Thoracic aorta (tissue), 2 donors: ENCODE data around the gene NOP16. TPM values are rescaled to one million over a fixed set of nuclear protein-coding genes. Genes with fewer than 3 reads are reported as not detected.

Experiments
- ATAC-seq: fragments of 150-250 bp; one replicate; pipeline ENCODE4 v1.8.0; 2017; ENCODE audit warnings: low read depth; ENCODE audit not compliant: insufficient number of reproducible peaks, low FRiP score
- DNase-seq: peaks from one replicate; pipeline ENCODE4 v3.0.0-alpha.2; 2020; ENCODE audit warnings: low spot score
- H3K27ac ChIP-seq, 2 donors: fragments of 200-600 bp; sonication (generic); 1 replicate in 1 of 2; 2 replicates in 1 of 2; pipeline ENCODE4 v1.5.1; 2016; ENCODE audit warnings: mild to moderate bottlenecking in 2 of 2, moderate library complexity in 2 of 2
- H3K27me3 ChIP-seq: fragments of 200-600 bp; sonication (generic); replicated peaks from 2 replicates; pipeline ENCODE4 v1.6.0; 2016; ENCODE audit warnings: mild to moderate bottlenecking; ENCODE audit not compliant: insufficient read depth
- H3K36me3 ChIP-seq: fragments of 200-600 bp; sonication (generic); one replicate; pipeline ENCODE4 v1.5.1; 2016
- H3K4me1 ChIP-seq, 2 donors: fragments of 200-600 bp; sonication (generic); 1 replicate in 1 of 2; 2 replicates in 1 of 2; pipeline versions ENCODE4 v1.5.1 to v1.6.0; 2016; ENCODE audit warnings: low read depth in 2 of 2, mild to moderate bottlenecking in 1 of 2; ENCODE audit not compliant: control insufficient read depth in 1 of 2
- H3K4me3 ChIP-seq: fragments of 200-600 bp; sonication (generic); 2 replicates; pipeline ENCODE4 v1.5.1; 2016; ENCODE audit warnings: mild to moderate bottlenecking
- H3K9me3 ChIP-seq: fragments of 200-600 bp; sonication (generic); 2 replicates; pipeline ENCODE4 v1.5.1; 2016
- CTCF ChIP-seq: fragments of 200-600 bp; sonication (generic); IDR thresholded peaks from one replicate; pipeline ENCODE4 v1.5.1; 2019; ENCODE audit warnings: antibody characterized with exemption
- total RNA-seq, 2 donors: library from RNA; depleted of rRNA; stranded (reverse); fragments of >200 nt; gene quantifications; one replicate each; pipeline versions ENCODE4 v1.1.0 to v1.2.3, GENCODE V29; 2016

Gene NOP16
- total RNA-seq, 2 donors from 2014 or later: 6.3 to 12.6 TPM

GRCh38 chr5:176414704-176415103 is 26.3 kb upstream of the NOP16 start:
- Histone ChIP-seq H3K27ac (peak overlapping the region in 1 of 2 donors; percentile 94), H3K9me3 (no peaks in the 10 kb centered on the region), H3K27me3 (no peaks in the 10 kb centered on the region), H3K4me1 (peaks cover 28 to 49% of the 10 kb centered on the region in 2 donors), H3K36me3 (peaks cover 2% of the 10 kb centered on the region), H3K4me3 (peak overlapping the region; percentile 98)
- no peak for DNase-seq
- ATAC-seq: no peak
- TF ChIP-seq CTCF: no peak

- Histone ChIP-seq H3K9me3 (no peaks in the 10 kb centered on the region), H3K27ac (peak overlapping the region; percentile 44 to 94), H3K4me1 (peaks cover 28 to 49% of the 10 kb centered on the region in 2 donors), H3K36me3 (peaks cover 5% of the 10 kb centered on the region), H3K4me3 (no peak overlapping the region), H3K27me3 (no peaks in the 10 kb centered on the region)
- DNase-seq (no peak), ATAC-seq (no peak)
- no peak for TF ChIP-seq CTCF
Measured at GRCh38 chr5:176413709-176414191, 25.4 kb upstream of the NOP16 start.

DNA sequence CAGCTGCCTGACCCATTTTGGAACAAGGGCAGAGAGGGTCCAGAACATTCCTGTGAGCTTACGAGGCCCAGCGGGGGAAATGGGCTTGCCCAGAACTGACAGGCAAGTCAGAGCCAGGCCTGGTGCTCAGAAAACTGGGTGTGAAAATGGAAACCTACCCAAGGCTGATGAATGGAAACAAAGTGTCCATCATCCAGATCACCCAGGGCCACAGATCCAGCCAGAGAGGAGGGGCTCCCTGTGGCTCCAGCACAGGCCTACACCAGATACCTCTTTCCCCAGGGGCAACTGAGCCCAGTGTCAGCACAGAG is 24.8 kb upstream of the NOP16 start:
- Histone ChIP-seq H3K9me3 (no peaks in the 10 kb centered on the region), H3K4me1 (peaks cover 28 to 49% of the 10 kb centered on the region in 2 donors), H3K27ac (peak overlapping the region; percentile 44 to 94), H3K27me3 (no peaks in the 10 kb centered on the region), H3K36me3 (peaks cover 5% of the 10 kb centered on the region), H3K4me3 (no peak overlapping the region)
- ATAC-seq (no peak), DNase-seq (no peak)
- TF ChIP-seq CTCF: no peak

GRCh38 chr5:176412517-176413254 is 24.3 kb upstream of the NOP16 start:
- H3K9me3 ChIP-seq: no peaks in the 10 kb centered on the region
- DNase-seq: no peak
- peaks cover 10% of the 10 kb centered on the region for H3K36me3 ChIP-seq
- no peak for ATAC-seq
- TF ChIP-seq CTCF: no peak
- no peaks in the 10 kb centered on the region for H3K27me3 ChIP-seq
- H3K4me3 ChIP-seq: no peak overlapping the region
- H3K4me1 ChIP-seq: peaks cover 28 to 49% of the 10 kb centered on the region in 2 donors
- H3K27ac ChIP-seq: peak overlapping the region in 1 of 2 donors; percentile 2

- Histone ChIP-seq H3K36me3 (peaks cover 18% of the 10 kb centered on the region), H3K4me1 (peaks cover 24 to 40% of the 10 kb centered on the region in 2 donors), H3K4me3 (no peak overlapping the region), H3K9me3 (no peaks in the 10 kb centered on the region), H3K27me3 (no peaks in the 10 kb centered on the region), H3K27ac (no peak overlapping the region)
- ATAC-seq (no peak), DNase-seq (no peak)
- TF ChIP-seq CTCF: no peak
Measured at GRCh38 chr5:176410486-176411180, 22.2 kb upstream of the NOP16 start.
